Neural progenitor cell (in vitro differentiated cells): ENCODE measurements around the gene MFAP5.
"Not testable (repeated sequence)": the region's sequence is repeated elsewhere in the genome, so short reads cannot be mapped to it uniquely, and the experiment has no call there.

Experiments
- EZH2 ChIP-seq: fragments of 200-600 bp; sonication (generic); IDR thresholded peaks from 2 replicates; pipeline ENCODE4 v1.6.1; 2017; ENCODE audit warnings: antibody characterized with exemption, mild to moderate bottlenecking, moderate library complexity
- EZH2phosphoT487 ChIP-seq: fragments of 200-600 bp; sonication (generic); IDR thresholded peaks from 2 replicates; pipeline ENCODE4 v1.6.1; 2017; ENCODE audit warnings: antibody characterized with exemption
- TF ChIP-seq, protein P1 (sequence below): fragments of 200-600 bp; sonication (generic); IDR thresholded peaks from 2 replicates; pipeline ENCODE4 v1.5.1; 2017; ENCODE audit warnings: antibody characterized with exemption, mild to moderate bottlenecking

GRCh38 chr12:8624750-8625149 is 37.9 kb downstream of the MFAP5 start:
- TF ChIP-seq, protein P1, sequence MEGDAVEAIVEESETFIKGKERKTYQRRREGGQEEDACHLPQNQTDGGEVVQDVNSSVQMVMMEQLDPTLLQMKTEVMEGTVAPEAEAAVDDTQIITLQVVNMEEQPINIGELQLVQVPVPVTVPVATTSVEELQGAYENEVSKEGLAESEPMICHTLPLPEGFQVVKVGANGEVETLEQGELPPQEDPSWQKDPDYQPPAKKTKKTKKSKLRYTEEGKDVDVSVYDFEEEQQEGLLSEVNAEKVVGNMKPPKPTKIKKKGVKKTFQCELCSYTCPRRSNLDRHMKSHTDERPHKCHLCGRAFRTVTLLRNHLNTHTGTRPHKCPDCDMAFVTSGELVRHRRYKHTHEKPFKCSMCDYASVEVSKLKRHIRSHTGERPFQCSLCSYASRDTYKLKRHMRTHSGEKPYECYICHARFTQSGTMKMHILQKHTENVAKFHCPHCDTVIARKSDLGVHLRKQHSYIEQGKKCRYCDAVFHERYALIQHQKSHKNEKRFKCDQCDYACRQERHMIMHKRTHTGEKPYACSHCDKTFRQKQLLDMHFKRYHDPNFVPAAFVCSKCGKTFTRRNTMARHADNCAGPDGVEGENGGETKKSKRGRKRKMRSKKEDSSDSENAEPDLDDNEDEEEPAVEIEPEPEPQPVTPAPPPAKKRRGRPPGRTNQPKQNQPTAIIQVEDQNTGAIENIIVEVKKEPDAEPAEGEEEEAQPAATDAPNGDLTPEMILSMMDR = not testable (repeated sequence)
- not testable (repeated sequence) for TF ChIP-seq EZH2, EZH2phosphoT487
